IMR-90 (cell line): ENCODE data around the gene CLDN25.

Source experiments
- BHLHE40 ChIP-seq: fragments of 150-350 bp; IDR thresholded peaks from 2 replicates; pipeline ENCODE4 v1.6.1; 2016; ENCODE audit warnings: mild to moderate bottlenecking, low read depth, low read length
- CEBPB ChIP-seq: IDR thresholded peaks from 2 replicates; pipeline ENCODE4 v1.6.1; 2012; ENCODE audit warnings: low read depth, low read length, improper control_type of control experiment
- MAFK ChIP-seq: IDR thresholded peaks from 2 replicates; pipeline ENCODE4 v1.6.1; 2012; ENCODE audit warnings: low read depth, low read length, improper control_type of control experiment
- TF ChIP-seq, protein P1 (sequence below): conservative IDR thresholded peaks from 2 replicates; pipeline ENCODE4 v1.5.1; 2012; ENCODE audit warnings: mild to moderate bottlenecking, low read depth, low read length, improper control_type of control experiment

DNA sequence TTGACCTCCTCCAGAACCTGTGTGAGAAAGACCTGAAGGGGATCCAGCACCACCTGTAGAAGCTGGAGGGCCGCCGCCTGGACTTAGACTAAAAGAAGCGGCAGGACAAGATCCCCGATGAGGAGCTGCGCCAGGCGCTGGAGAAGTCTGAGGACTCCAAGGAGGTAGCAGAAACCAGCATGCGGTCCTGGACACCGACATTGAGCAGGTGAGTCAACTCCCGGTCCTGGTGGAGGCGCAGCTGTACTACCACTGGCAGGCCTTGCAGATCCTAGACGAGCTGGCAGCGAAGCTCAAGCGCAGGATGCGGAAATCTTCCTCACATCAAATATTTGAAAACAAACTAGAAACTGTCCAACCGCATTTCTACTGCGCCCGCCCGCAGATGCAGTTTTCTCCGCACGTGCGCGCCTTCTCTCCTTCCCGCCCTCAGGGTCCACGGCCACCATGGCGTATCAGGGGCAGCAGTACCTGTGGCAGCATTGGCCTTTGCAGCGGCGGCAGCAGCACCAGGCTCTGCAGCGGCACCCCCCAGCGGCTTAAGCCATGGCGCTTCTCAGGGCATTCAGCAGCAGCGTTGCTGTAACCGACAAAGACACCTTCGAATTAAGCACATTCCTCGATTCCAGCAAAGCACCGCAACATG lies 10.2 kb downstream of the CLDN25 start:
- TF ChIP-seq MAFK = no peak
- TF ChIP-seq BHLHE40 = no peak
- no peak for TF ChIP-seq CEBPB
- TF ChIP-seq, protein P1, sequence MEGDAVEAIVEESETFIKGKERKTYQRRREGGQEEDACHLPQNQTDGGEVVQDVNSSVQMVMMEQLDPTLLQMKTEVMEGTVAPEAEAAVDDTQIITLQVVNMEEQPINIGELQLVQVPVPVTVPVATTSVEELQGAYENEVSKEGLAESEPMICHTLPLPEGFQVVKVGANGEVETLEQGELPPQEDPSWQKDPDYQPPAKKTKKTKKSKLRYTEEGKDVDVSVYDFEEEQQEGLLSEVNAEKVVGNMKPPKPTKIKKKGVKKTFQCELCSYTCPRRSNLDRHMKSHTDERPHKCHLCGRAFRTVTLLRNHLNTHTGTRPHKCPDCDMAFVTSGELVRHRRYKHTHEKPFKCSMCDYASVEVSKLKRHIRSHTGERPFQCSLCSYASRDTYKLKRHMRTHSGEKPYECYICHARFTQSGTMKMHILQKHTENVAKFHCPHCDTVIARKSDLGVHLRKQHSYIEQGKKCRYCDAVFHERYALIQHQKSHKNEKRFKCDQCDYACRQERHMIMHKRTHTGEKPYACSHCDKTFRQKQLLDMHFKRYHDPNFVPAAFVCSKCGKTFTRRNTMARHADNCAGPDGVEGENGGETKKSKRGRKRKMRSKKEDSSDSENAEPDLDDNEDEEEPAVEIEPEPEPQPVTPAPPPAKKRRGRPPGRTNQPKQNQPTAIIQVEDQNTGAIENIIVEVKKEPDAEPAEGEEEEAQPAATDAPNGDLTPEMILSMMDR = no peak
